ENCODE measurements around the gene SLC16A12. TPM values are rescaled to one million over a fixed set of nuclear protein-coding genes. Genes with fewer than 3 reads are reported as not detected.

SLC16A12 gene
- total RNA-seq, 1 donor from 2014 or later, result not detected

DNA sequence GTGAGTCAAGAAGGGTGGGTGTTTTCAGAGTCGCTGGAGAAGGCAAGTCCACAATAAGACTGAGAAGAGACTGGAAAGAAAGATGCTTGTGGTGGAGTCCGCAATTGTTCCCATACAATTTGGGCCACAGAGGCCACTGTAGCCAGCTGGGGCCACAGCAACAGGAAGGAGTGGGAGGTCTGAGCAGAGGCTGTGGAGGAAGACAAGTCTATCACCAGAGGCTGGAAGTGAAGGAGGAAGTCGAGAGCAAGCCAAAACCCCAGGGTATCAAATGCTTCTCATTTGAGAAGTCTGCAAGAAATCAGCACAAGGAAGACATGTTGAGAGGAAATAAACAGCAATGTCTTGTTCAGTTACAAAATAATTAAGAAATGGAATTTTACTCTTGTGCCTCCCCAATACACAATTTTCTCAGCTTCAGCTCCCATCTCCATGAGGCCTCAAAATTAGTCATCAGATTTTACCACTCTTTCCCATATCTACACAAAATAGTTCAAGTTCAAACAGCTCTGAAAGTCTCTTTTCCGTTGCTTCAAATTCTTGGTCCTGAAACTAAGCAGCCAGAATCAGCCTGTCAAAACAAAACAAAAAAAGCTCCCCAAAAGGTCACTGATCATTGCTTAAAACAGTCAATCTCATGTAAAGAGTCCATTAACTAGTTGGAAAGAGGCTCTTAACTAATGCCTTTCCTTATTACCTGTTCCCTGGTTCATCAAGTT is 31.6 kb downstream of the SLC16A12 start:
- Mint-ChIP-seq H3K27me3 (peaks cover 13% of the 10 kb centered on the region), H3K4me3 (no peak overlapping the region), H3K36me3 (ENCODE audit: low read depth) (no peaks in the 10 kb centered on the region), H3K4me1 (peaks cover 16% of the 10 kb centered on the region), H3K27ac (no peak overlapping the region), H3K9me3 (no peaks in the 10 kb centered on the region)
- ChIA-PET POLR2A (no interaction called here), CTCF (no interaction called here)
- DNase-seq (no peak), ATAC-seq (ENCODE audit: low read depth) (no peak)
- intact Hi-C loops (cut with micrococcal nuclease), result no loop called here
- TF ChIP-seq, protein P1, sequence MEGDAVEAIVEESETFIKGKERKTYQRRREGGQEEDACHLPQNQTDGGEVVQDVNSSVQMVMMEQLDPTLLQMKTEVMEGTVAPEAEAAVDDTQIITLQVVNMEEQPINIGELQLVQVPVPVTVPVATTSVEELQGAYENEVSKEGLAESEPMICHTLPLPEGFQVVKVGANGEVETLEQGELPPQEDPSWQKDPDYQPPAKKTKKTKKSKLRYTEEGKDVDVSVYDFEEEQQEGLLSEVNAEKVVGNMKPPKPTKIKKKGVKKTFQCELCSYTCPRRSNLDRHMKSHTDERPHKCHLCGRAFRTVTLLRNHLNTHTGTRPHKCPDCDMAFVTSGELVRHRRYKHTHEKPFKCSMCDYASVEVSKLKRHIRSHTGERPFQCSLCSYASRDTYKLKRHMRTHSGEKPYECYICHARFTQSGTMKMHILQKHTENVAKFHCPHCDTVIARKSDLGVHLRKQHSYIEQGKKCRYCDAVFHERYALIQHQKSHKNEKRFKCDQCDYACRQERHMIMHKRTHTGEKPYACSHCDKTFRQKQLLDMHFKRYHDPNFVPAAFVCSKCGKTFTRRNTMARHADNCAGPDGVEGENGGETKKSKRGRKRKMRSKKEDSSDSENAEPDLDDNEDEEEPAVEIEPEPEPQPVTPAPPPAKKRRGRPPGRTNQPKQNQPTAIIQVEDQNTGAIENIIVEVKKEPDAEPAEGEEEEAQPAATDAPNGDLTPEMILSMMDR (IDR thresholded peaks at IDR 0.05), result no peak

DNA sequence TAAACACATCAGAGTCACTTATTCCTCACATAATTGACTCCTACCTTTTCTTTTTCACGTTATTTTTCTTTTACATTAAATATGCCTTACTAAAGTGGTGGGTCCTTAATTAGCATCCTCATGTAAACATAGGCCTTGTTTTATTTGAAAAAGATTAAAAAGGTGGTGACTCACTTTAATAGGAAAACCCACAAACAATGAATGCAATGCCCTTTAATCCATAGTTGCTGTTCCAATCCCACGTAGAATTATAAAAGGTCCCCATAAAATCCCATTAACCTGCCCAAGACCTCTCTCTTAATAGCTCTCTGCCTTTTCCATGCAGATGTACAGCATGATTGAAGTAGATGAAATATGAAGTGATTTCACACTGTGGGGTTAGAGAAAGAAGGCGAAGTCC is 32.2 kb downstream of the SLC16A12 start:
- Mint-ChIP-seq H3K4me3 (no peak overlapping the region), H3K9me3 (no peaks in the 10 kb centered on the region), H3K4me1 (peaks cover 16% of the 10 kb centered on the region), H3K27me3 (peaks cover 12% of the 10 kb centered on the region), H3K27ac (no peak overlapping the region), H3K36me3 (ENCODE audit: low read depth) (no peaks in the 10 kb centered on the region)
- ATAC-seq (ENCODE audit: low read depth) (no peak), DNase-seq (no peak)
- ChIA-PET CTCF (no interaction called here), POLR2A (no interaction called here)
- intact Hi-C loops (cut with micrococcal nuclease), result no loop called here
- TF ChIP-seq, protein P1 (IDR thresholded peaks at IDR 0.05), result no peak

DNA sequence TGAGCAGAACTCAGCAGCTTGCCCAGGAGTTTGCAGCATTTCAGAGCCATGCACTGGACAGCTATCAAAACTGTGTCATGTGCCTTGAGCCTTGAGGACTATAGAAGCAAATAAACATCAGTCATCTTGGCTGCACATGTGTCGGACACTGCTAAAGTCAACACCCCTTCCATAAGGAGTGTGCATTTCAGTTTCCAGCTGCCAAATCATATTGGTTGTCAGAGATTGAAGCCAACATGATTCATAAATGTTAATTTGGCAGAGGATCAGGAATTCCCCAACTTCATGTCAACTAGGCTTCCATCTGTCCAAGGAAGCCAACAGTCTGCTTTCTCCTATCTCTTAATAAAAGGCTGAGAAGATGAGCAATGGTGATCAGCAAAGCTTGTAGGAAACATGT is 32.8 kb downstream of the SLC16A12 start:
- Mint-ChIP-seq H3K4me3 (no peak overlapping the region), H3K4me1 (peaks cover 16% of the 10 kb centered on the region), H3K27ac (no peak overlapping the region), H3K27me3 (peaks cover 9% of the 10 kb centered on the region), H3K9me3 (no peaks in the 10 kb centered on the region), H3K36me3 (ENCODE audit: low read depth) (no peaks in the 10 kb centered on the region)
- ATAC-seq (ENCODE audit: low read depth), result no peak
- ChIA-PET CTCF (no interaction called here), POLR2A (no interaction called here)
- DNase-seq, result no peak
- intact Hi-C loops (cut with micrococcal nuclease), result no loop called here
- TF ChIP-seq, protein P1 (IDR thresholded peaks at IDR 0.05), result no peak

DNA sequence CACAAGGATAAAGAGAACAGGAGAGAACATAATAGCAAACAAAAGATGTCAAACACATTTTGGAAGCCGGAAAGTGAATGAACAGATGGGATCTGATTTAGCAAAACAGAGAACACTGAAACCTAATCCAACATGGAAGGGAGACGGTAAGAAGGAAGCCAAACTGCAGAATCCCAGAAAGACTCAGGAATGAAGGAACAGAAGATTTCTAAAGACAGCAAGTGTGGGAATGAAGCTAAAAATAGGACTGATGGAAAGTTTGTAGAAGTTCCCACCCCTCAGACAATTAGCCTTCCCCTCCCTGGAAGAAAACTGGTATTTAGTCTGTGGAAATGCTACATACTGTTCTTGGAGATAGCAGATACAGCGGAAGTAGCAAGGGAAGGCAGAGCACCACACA is 40.8 kb downstream of the SLC16A12 start:
- no peaks in the 10 kb centered on the region for H3K36me3 Mint-ChIP-seq (ENCODE audit: low read depth)
- H3K4me1 Mint-ChIP-seq, result no peaks in the 10 kb centered on the region
- no peak for ATAC-seq (ENCODE audit: low read depth)
- TF ChIP-seq, protein P1 (IDR thresholded peaks at IDR 0.05), result no peak
- no peak overlapping the region for H3K27ac Mint-ChIP-seq
- ChIA-PET POLR2A (no interaction called here), CTCF (no interaction called here)
- H3K4me3 Mint-ChIP-seq, result no peak overlapping the region
- no peaks in the 10 kb centered on the region for H3K9me3 Mint-ChIP-seq
- no peak for DNase-seq
- H3K27me3 Mint-ChIP-seq, result peaks cover 35% of the 10 kb centered on the region
- intact Hi-C loops (cut with micrococcal nuclease), result no loop called here

DNA sequence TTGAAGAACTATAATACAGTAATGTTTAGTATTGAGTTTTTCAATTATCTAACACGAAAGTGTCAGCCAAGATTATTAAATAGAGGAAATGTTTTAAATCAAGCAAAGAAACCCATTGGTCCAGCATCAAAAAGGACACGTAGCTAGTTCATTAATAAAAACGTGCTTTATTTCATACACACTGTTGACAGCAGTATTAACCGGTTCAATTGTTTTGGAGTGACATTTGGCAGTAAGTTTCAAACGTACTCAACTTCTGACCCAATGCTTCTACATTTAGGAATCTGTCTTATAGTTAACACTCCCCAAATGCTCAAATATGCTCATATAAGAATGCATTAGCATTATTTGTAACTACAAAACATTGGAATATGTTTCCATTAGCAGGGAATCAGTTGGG is 41.3 kb downstream of the SLC16A12 start:
- CTCF ChIA-PET, result no interaction called here

More for the DNA sequence above, 41.3 kb downstream of the SLC16A12 start:
- DNase-seq (no peak), ATAC-seq (ENCODE audit: low read depth) (no peak)
- peaks cover 35% of the 10 kb centered on the region for H3K27me3 Mint-ChIP-seq
- H3K36me3 Mint-ChIP-seq (ENCODE audit: low read depth), result no peaks in the 10 kb centered on the region
- TF ChIP-seq, protein P1 (IDR thresholded peaks at IDR 0.05), result no peak
- no peaks in the 10 kb centered on the region for H3K4me1 Mint-ChIP-seq
- POLR2A ChIA-PET, result no interaction called here
- H3K4me3 Mint-ChIP-seq, result no peak overlapping the region
- H3K9me3 Mint-ChIP-seq, result no peaks in the 10 kb centered on the region
- H3K27ac Mint-ChIP-seq, result no peak overlapping the region
- intact Hi-C loops (cut with micrococcal nuclease), result no loop called here
